ENCODE data around the gene PBX2. TPM values are rescaled to one million over a fixed set of nuclear protein-coding genes. Genes with fewer than 3 reads are reported as not detected.

The PBX2 gene, protein sequence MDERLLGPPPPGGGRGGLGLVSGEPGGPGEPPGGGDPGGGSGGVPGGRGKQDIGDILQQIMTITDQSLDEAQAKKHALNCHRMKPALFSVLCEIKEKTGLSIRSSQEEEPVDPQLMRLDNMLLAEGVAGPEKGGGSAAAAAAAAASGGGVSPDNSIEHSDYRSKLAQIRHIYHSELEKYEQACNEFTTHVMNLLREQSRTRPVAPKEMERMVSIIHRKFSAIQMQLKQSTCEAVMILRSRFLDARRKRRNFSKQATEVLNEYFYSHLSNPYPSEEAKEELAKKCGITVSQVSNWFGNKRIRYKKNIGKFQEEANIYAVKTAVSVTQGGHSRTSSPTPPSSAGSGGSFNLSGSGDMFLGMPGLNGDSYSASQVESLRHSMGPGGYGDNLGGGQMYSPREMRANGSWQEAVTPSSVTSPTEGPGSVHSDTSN
- 13.3 to 19.7 TPM (median 17.1 TPM) in 5 replicates for total RNA-seq (2022; extraction: Qiagen RNA extraction; ENCODE audit: low read depth)

GRCh38 chr6:32190054-32190851 lies at the start of gene PBX2:
Gene PBX2, minus strand, starts transcription at chr6:32190202. Its CDS starts 287 bp downstream, at chr6:32189915.

GRCh38 chr6:32223258-32224235 lies 33.5 kb upstream of the PBX2 start, which contains the start of gene NOTCH4:
Gene NOTCH4, minus strand, starts transcription at chr6:32224067. Its CDS starts 139 bp downstream, at chr6:32223928.

DNA sequence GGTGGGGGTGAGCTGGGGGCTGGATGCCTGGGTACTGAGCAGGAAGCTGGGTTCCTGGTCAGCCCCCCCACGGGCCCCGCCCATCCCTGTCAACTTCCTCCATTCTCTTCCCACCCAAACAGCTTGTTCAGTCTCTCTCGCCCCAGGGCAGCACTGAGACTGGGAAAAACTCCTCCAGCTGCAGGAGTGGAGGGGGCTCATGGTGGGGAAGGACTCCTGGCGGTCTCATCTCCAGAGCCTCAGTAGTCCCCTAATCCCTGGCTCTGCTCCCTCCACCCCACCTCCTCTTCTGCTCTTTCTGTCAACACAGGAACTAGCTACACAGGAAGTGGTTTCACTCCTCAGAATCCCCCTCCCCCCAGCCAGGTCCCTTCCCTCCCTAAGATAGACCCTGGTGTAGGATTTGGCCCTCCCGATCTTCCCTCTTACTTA lies 2.6 kb upstream of the PBX2 start, which contains the start of gene GPSM3:
TSS of gene GPSM3 (minus strand) at position 36 of the 432 bp plus-strand sequence. CDS start 130 bp downstream, outside the sequence.

GRCh38 chr6:32184084-32184640 lies 5.8 kb downstream of the PBX2 start, which contains the start of gene AGER:
Gene AGER, minus strand, starts transcription at chr6:32184253. Its CDS starts 31 bp downstream, at chr6:32184222.

GRCh38 chr6:32177788-32178546 lies 12.0 kb downstream of the PBX2 start, which contains the start of gene RNF5:
Gene RNF5, plus strand, starts transcription at chr6:32178405. Its CDS starts 107 bp downstream, at chr6:32178512.

DNA sequence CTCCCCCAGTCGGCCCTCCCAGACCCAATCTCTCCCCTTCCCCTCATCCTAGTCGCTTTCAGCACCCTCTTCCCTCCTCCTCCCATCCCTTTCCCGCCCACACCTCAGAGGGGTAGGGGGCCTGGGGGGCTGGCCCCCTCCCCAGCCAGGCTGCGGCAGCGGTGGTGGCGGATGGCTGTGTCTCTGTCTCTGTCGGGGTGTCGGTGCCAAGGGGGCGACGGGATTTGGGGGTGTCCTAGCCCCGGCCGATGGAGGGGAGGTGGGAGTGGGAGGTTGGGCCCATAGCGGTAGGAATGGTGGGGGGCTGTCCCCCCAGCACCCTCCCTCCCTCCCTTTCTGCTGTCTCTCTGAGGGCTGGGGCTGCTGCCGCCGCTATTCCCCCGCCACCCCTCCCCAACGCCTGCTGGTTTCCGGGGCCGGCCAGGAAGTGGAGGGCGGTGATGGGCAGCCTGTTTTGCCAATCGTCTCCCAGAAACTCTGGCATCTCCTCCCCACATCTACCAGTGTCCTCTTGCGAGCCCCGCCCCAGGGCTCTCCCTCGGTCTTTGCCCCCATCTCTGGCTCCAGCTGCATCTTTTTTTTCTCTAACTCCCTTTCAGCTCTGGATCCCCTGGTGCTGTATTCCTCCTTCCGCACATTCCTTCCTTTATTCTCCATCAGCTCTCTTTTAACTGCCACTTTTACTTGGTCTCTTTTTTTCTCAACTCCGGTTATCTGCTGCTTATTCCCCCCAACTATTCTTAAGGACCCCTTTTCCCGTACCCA lies 14.1 kb downstream of the PBX2 start, which contains the start of gene AGPAT1:
TSS of gene AGPAT1 (minus strand) at position 374 of the 765 bp plus-strand sequence. CDS start 4,588 bp downstream, outside the sequence.

GRCh38 chr6:32164295-32164694 lies 25.7 kb downstream of the PBX2 start, which contains the start of gene EGFL8:
Gene EGFL8, plus strand, starts transcription at chr6:32164595. Its CDS starts 1,571 bp downstream, at chr6:32166166.

DNA sequence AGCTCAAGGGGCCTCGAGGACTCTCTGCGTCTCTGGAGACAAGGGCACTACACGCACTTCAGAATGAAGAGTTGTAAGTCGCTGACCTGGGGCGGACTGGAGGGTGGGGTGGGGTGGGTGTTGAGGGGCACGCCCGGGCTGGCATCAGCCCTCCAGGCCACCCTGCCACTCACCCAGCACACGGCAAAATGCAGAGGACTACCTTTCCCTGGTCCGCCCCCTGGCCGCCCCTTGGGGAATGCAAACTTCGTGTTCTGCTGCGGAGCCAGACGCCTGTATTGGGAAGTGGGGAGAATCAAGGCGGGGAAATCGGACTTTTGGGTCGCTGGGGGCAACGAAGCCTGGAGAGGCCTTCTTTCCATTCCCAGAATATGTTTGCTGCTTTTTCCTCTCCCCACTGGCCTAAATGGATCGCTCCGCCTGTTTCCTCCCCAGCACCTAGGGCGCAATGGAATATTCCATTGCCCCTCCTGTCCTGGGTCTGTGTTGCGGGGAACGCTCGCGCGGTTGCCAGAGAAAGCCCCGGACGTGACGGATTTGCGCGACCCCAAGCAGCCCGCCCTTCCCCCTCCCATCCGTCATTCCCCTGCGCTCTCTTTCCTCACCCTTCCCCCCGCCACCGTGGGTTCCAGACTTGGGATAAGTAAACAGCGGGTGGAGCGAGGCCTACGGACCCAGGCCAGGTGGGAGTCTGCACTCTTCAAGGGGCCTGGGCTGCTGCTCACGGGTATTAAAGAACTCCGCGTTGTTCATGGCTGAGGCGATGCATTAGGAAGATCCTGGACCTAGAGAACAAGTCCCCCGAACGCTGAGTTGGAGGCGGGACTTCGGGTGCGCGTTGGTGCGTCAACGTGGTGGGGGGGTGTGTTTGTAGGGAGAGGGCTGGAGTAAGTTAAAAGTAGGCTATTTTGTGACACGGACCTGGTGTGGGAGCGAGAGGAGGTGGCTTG lies 36.2 kb downstream of the PBX2 start, which contains the start of gene PPT2:
TSS of gene PPT2 (plus strand) at position 578 of the 950 bp plus-strand sequence. CDS start 454 bp downstream, outside the sequence.

GRCh38 chr6:32151863-32152768 lies 37.9 kb downstream of the PBX2 start, which contains the start of gene PRRT1:
Gene PRRT1, minus strand, starts transcription at chr6:32151939. Its CDS starts 112 bp downstream, at chr6:32151827.

Other genes with a start within 250 kb of the PBX2 start
- 2.0 to 3.3 TPM (median 2.9 TPM) in 5 replicates for gene CFB, start 244.1 kb downstream of the PBX2 start, total RNA-seq (2022; extraction: Qiagen RNA extraction; ENCODE audit: low read depth)
- 75.3 to 97.3 TPM (median 88.3 TPM) in 5 replicates for gene NELFE, start 231.2 kb downstream of the PBX2 start, total RNA-seq (2022; extraction: Qiagen RNA extraction; ENCODE audit: low read depth)
- 19.8 to 25.9 TPM (median 24.7 TPM) in 5 replicates for gene SKIC2, start 231.0 kb downstream of the PBX2 start, total RNA-seq (2022; extraction: Qiagen RNA extraction; ENCODE audit: low read depth)
- gene DXO, start 218.1 kb downstream of the PBX2 start, total RNA-seq (2022; extraction: Qiagen RNA extraction; ENCODE audit: low read depth) = 11.0 to 14.3 TPM (median 11.9 TPM) in 5 replicates
- 0.50 to 1.7 TPM (median 0.99 TPM) in 5 replicates for gene C4A, start 208.1 kb downstream of the PBX2 start, total RNA-seq (2022; extraction: Qiagen RNA extraction; ENCODE audit: low read depth)
- 0.34 to 1.5 TPM (median 0.57 TPM) in 5 replicates for gene C4B, start 175.4 kb downstream of the PBX2 start, total RNA-seq (2022; extraction: Qiagen RNA extraction; ENCODE audit: low read depth)
- gene CYP21A2, start 151.8 kb downstream of the PBX2 start, total RNA-seq (2022; extraction: Qiagen RNA extraction; ENCODE audit: low read depth) = not detected in 5 replicates
- gene TNXB, start 80.9 kb downstream of the PBX2 start, total RNA-seq (2022; extraction: Qiagen RNA extraction; ENCODE audit: low read depth) = 0.54 to 0.95 TPM (median 0.63 TPM) in 5 replicates
- 24.9 to 35.5 TPM (median 34.2 TPM) in 5 replicates for gene ATF6B, start 62.0 kb downstream of the PBX2 start, total RNA-seq (2022; extraction: Qiagen RNA extraction; ENCODE audit: low read depth)
- gene FKBPL, start 59.9 kb downstream of the PBX2 start, total RNA-seq (2022; extraction: Qiagen RNA extraction; ENCODE audit: low read depth) = 7.4 to 7.9 TPM (median 7.7 TPM) in 5 replicates
- gene PRRT1, start 38.3 kb downstream of the PBX2 start, total RNA-seq (2022; extraction: Qiagen RNA extraction; ENCODE audit: low read depth) = 0.59 to 0.97 TPM (median 0.74 TPM) in 5 replicates
- gene PPT2, start 36.1 kb downstream of the PBX2 start, total RNA-seq (2022; extraction: Qiagen RNA extraction; ENCODE audit: low read depth) = 7.0 to 9.9 TPM (median 8.1 TPM) in 5 replicates
- gene EGFL8, start 25.6 kb downstream of the PBX2 start, total RNA-seq (2022; extraction: Qiagen RNA extraction; ENCODE audit: low read depth) = 0.95 to 2.5 TPM (median 2.2 TPM) in 5 replicates
- 31.2 to 41.0 TPM (median 38.4 TPM) in 5 replicates for gene AGPAT1, start 14.1 kb downstream of the PBX2 start, total RNA-seq (2022; extraction: Qiagen RNA extraction; ENCODE audit: low read depth)
- 33.1 to 49.3 TPM (median 47.7 TPM) in 5 replicates for gene RNF5, start 11.8 kb downstream of the PBX2 start, total RNA-seq (2022; extraction: Qiagen RNA extraction; ENCODE audit: low read depth)
- gene AGER, start 5.9 kb downstream of the PBX2 start, total RNA-seq (2022; extraction: Qiagen RNA extraction; ENCODE audit: low read depth) = 1.4 to 1.9 TPM (median 1.7 TPM) in 5 replicates
- 0.26 to 0.58 TPM (median 0.38 TPM) in 5 replicates for gene GPSM3, start 2.4 kb upstream of the PBX2 start, total RNA-seq (2022; extraction: Qiagen RNA extraction; ENCODE audit: low read depth)
- gene NOTCH4, start 33.9 kb upstream of the PBX2 start, total RNA-seq (2022; extraction: Qiagen RNA extraction; ENCODE audit: low read depth) = 0.22 to 0.73 TPM (median 0.46 TPM) in 5 replicates
- not detected in 5 replicates for gene TSBP1, start 181.7 kb upstream of the PBX2 start, total RNA-seq (2022; extraction: Qiagen RNA extraction; ENCODE audit: low read depth)
- not detected in 5 replicates for gene BTNL2, start 217.0 kb upstream of the PBX2 start, total RNA-seq (2022; extraction: Qiagen RNA extraction; ENCODE audit: low read depth)
- not detected in 5 replicates for gene HLA-DRA, start 249.7 kb upstream of the PBX2 start, total RNA-seq (2022; extraction: Qiagen RNA extraction; ENCODE audit: low read depth)

Measured in A549 treated with RU486 at 1 μM for 4 hours (cell line).